ENCODE data around the gene KRT39.

Gene KRT39

GRCh38 chr17:40981115-40981514 is 14.4 kb upstream of the KRT39 start:
- TF ChIP-seq CTCF (IDR thresholded peaks at IDR 0.05) (no peak), ZFX (IDR thresholded peaks at IDR 0.05; ENCODE audit: borderline replicate concordance) (no peak)
- no peak overlapping the region for H3K27ac ChIP-seq

GRCh38 chr17:40980596-40980995 is 13.8 kb upstream of the KRT39 start:
- H3K27ac ChIP-seq, result no peak overlapping the region
- TF ChIP-seq ZFX (IDR thresholded peaks at IDR 0.05; ENCODE audit: borderline replicate concordance) (no peak), CTCF (IDR thresholded peaks at IDR 0.05) (no peak)

GRCh38 chr17:40980117-40980516 is 13.4 kb upstream of the KRT39 start:
- TF ChIP-seq ZFX (IDR thresholded peaks at IDR 0.05; ENCODE audit: borderline replicate concordance) (no peak), CTCF (IDR thresholded peaks at IDR 0.05) (no peak)
- no peak overlapping the region for H3K27ac ChIP-seq

- TF ChIP-seq CTCF (IDR thresholded peaks at IDR 0.05) (no peak), ZFX (IDR thresholded peaks at IDR 0.05; ENCODE audit: borderline replicate concordance) (no peak)
- H3K27ac ChIP-seq, result no peak overlapping the region
Observed at GRCh38 chr17:40978575-40979151, 11.9 kb upstream of the KRT39 start.

- no peak overlapping the region for H3K27ac ChIP-seq
- TF ChIP-seq ZFX (IDR thresholded peaks at IDR 0.05; ENCODE audit: borderline replicate concordance) (no peak), CTCF (IDR thresholded peaks at IDR 0.05) (no peak)
Observed at GRCh38 chr17:40975516-40975915, 8.8 kb upstream of the KRT39 start.

GRCh38 chr17:40974366-40974765 is 7.6 kb upstream of the KRT39 start:
- TF ChIP-seq CTCF (IDR thresholded peaks at IDR 0.05), result no peak
- no peak for TF ChIP-seq ZFX (IDR thresholded peaks at IDR 0.05; ENCODE audit: borderline replicate concordance)
- no peak overlapping the region for H3K27ac ChIP-seq

- TF ChIP-seq CTCF (IDR thresholded peaks at IDR 0.05) (no peak), ZFX (IDR thresholded peaks at IDR 0.05; ENCODE audit: borderline replicate concordance) (no peak)
- H3K27ac ChIP-seq, result no peak overlapping the region
Observed at GRCh38 chr17:40967582-40967981, 834 bp upstream of the KRT39 start.

Data from 22Rv1 (cell line).